GM21367 (cell line): Measurements from ENCODE around the gene C2orf42.
A peak's percentile ranks its signal among the peaks of the same experiment; 100 is the strongest.
"Not testable (repeated sequence)": the region's sequence is repeated elsewhere in the genome, so short reads cannot be mapped to it uniquely, and the experiment has no call there.

Experiments used
- ATAC-seq: cut with Tn5 transposase; IDR thresholded peaks from one replicate; pipeline ENCODE4 v1.9.1; 2021; ENCODE audit not compliant: unreplicated experiment

Gene C2orf42

DNA sequence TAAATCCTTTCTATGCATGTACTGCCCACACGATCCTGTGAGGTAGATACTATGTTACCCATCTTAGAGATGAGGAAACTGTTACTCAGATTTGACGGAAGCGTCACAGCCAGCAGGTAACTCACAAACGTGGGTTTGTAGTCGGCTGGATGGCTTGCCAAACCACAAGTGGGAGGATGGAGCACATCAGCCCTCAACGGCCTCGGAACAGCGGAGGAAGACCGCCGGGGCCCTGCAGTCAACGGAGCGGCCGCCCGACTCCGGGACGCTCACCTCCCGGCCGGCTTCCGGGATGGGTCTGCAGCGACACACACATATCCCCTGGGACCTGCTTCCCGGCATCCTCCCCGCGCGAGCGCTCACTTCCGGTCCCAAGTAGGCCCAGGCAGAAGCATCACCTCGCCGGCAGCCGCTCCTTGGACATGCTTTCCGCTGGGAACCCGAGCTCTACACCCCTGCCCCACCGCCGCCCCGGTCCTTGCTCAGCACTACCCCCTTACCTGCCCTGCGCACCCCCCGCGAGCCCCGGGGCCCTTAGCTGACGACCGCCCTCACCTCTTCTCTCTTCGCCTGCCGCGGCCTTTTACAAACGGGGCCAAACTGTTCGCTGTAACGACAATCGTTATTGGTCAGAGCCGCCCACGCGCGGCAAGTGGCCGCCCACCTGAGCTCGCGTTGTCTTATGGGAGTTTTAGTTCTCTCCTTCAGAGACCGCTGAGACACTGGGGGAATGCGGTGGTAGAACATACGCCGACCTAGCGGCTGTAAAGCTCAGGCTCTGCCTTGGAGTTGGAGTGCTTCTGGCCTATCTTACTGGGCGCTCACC is at the start of gene C2orf42:
Gene C2orf42, minus strand, starts transcription at position 602 of the 826 bp plus-strand sequence. CDS start 9,034 bp downstream, outside the sequence.
- ATAC-seq: peak; percentile 76

- ATAC-seq: no peak
These were observed 49.8 kb upstream of the C2orf42 start for GRCh38 chr2:70240599-70240998.

- no peak for ATAC-seq
These were observed 43.1 kb upstream of the C2orf42 start for GRCh38 chr2:70233926-70234325.

GRCh38 chr2:70226781-70227180 is 36.0 kb upstream of the C2orf42 start:
- no peak for ATAC-seq

- not testable (repeated sequence) for ATAC-seq
These were observed 32.5 kb upstream of the C2orf42 start for GRCh38 chr2:70223305-70223704.

DNA sequence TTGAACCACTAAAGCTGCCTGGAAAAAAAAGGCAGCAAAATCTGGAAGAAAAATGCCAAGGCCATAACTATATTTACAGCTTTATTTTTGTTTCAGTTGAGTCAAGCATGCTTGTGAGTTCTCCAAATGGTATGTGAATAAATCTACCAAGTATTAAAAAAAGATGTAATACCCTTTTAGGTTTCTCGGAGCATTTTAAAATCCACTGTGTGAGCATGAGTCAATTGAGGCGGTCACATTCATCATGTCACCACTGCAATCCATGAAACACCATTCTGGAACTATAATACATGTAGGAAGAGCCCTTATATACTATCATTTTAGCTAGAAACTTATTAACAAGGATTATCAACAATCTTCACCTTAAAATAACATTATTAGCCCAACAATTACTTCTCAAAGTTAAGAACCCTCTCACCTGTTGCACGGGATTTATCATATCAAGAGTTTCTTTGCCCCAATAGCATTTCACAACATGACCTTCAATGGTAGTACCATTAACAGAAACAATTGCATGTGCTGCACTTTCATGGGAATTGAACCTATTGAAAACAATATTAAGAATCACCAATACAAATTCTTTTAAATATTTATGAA is 24.2 kb upstream of the C2orf42 start:
- ATAC-seq: no peak

GRCh38 chr2:70214365-70214764 is 23.5 kb upstream of the C2orf42 start:
- ATAC-seq: no peak

DNA sequence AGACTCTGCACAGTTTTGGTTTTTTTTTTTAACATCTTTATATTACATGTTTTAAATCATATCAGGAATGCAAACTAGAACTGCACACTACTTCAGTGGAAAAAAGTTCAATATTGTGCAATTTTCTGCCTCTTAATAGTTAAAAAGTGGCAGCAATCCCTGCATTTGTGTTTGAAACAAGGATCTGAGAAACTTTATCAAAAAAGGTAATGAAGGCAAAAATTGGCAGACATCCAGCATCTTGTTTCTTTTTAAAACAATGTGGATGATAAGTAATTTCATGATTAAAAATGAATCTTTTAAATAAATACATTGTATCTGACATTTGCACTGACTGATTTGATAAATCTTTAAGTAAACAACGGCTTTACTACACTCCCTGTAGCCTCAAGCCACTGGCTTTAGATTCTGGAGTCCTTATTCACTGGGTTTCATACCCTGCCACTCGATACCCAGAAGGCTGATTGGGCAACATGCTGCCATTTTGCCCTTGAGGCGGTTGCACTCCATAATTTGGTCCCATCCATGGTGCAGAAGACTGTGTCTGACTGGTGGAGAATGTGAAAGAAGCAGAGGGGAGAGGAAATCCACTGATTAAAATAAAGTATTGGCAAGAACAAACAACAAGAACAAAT is 21.6 kb upstream of the C2orf42 start:
- ATAC-seq: no peak

DNA sequence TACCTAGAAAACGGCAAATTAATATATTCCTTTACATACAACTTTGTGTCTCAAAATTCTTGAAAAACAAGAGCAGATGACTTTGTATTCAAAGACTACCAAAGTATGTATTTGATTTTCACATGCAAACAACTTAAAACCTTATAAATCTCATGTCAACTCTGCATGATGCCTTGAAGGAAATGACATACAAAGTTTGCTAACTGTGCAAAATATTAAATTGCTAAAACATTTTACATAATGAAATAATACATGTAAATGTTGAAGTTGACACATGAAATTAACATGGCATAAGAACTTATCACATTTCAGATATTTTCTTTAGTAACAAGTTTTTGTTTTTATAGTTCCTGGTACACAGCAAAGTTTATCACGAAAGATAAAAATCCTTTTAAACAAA is 20.8 kb upstream of the C2orf42 start:
- no peak for ATAC-seq

GRCh38 chr2:70204452-70204851 is 13.6 kb upstream of the C2orf42 start:
- ATAC-seq: no peak

DNA sequence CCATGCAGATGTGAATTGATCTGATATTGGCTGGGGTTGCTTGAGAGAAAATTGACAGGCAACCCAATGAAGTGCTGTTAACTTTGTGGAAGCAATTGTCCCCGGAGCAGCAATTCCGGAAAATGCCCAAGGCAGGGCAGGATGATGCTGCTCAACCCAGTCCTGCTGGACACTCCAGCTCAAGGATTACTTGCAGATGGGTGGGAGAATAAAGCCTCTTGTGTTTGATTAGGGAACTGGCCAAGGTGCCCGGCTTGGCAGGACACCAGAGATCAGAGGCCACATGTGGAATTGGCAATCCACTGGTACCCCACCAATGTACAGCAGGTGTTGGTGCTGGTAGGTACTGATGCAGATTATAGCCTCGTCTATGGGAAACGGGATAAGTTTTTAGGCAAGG is 12.3 kb upstream of the C2orf42 start:
- no peak for ATAC-seq

- no peak for ATAC-seq
These were observed 11.5 kb upstream of the C2orf42 start for GRCh38 chr2:70202236-70202806.

DNA sequence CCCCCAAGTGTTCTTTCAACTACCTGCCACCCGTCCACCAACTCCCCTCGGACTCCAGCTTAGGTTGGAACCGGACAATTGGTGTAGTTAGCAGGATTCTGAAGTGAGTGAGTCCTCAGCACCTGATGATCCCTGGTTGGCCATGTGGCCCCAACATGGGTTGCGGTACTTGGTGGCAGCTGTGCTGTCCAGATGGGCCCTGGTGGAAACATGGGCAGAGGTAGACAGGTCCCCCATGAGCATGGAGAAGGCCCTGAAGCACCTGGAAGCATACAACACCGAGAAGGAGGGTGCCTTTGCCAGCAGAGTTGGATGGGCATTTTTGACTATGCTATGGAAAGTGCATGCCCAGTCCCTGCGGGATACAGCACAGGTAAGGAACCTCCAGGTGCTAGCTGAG is 11.0 kb upstream of the C2orf42 start:
- no peak for ATAC-seq

DNA sequence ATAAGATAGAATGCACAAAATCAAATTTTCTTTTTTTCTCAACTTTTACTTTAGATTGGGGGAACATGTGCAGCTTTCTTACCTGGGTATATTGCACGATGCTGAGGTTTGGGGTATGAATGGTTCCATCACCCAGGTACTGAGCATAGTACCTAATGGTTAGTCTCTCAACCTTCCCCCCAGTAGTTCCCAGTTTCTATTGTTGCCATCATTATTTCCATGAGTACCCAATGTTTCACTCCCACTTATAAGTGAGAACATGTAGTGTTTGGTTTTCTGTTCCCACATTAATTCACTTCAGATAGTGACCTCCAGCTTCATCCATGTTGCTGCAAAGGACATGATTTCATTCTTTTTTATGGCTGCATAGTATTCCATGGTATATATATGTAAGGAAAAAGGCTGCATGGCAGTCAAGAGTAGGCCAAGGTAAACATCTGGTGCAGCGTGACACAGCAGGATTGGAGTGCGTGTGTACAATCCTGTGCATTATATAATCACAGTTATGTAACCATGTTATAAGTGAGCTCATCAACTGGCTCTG is 10.5 kb upstream of the C2orf42 start:
- ATAC-seq: no peak

- no peak for ATAC-seq
These were observed 8.6 kb upstream of the C2orf42 start for GRCh38 chr2:70199320-70199864.

DNA sequence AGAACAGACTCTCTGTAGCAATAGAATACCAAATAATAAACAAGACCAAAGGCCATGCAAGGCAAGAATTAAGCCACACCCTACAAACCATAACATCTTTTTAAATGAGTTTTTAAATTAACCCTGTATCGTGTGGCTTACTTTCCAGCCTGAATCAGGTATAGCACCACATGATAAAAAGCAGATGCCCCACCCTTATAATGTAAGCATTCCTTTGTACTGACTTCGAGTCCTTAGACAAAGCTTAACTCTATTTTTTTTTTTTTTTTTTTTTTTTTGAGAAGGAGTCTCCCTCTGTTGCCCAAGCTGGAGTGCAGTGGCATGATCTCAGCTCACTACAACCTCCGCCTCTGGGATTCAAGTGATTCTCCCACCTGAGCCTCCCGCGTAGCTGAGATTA is 1.7 kb upstream of the C2orf42 start:
- no peak for ATAC-seq

DNA sequence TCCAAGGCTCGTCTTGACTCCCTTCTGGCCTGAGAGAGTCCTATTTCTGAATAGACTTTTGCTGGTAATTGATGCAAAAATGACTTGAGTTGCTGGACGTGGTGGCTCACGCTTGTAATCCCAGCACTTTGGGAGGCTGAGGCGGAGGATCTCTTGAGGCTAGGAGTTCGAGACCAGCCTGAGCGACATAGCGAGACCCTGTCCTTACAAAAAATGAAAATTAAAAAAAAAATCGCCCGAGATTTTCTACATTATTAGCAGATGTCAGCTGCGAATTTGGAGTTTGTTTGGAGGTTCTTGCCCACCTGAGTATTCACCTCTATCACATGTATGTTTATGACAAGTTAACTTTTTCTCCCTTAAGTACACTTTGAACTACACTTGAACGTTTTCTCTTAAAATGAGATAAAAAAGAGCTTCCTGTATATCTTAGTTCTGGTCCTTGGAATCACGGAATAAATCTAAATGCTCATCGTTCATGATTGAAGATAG is 471 bp upstream of the C2orf42 start:
- ATAC-seq: no peak

DNA sequence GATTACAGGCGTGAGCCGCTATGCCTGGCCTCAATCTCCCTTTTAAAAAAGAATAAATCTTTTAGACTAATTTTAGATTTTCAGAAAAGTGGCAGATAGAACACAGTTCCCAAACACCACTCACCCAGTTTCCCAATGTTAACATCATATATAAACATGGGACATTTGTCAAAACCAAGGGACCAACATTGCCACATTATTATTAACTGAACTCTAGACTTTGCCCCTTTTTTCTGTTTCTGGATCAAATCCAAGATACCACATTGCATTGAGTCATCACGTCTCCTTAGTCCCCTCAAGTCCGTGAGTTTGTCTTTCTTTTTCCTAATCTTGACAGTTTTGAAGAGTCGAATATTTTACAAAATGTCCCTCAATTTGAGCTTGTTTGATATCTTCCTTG is 2.4 kb downstream of the C2orf42 start:
- ATAC-seq: no peak

DNA sequence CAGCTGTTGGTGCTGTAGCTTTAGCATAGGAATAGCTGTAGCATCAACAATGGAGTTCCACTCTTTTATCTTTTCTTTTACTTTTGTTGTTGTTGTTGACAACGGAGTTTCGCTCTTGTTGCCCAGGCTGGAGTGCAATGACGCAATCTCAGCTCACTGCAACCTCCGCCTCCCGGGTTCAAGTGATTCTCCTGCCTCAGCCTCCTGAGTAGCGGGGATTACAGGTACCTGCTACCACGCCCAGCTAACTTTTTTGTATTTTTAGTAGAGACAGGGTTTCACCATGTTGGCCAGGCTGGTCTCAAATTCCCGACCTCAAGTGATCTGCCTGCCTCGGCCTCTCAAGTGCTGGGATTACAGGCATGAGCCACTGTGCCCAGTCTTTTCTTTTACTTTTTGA is 3.6 kb downstream of the C2orf42 start:
- not testable (repeated sequence) for ATAC-seq

- no peak for ATAC-seq
These were observed 8.1 kb downstream of the C2orf42 start for GRCh38 chr2:70182689-70183088.

GRCh38 chr2:70181363-70181956 is 9.4 kb downstream of the C2orf42 start:
- peak; percentile 73 for ATAC-seq
